Upper lobe of left lung (tissue), 4 donors: ENCODE results near the gene ZCWPW2.

ENCODE experiments used
- CTCF ChIP-seq, 6 experiments: fragments of 450-650 bp in 4 of 6; fragments of 200-600 bp in 2 of 6; sonication (generic) in 2 of 6; IDR thresholded peaks; one replicate each; pipeline ENCODE4 v1.5.1; 2016 to 2019; ENCODE audit warnings: antibody characterized with exemption in 6 of 6
- POLR2A ChIP-seq, 4 donors: fragments of 450-650 bp; IDR thresholded peaks; one replicate each; pipeline ENCODE4 v1.5.1; 2016 to 2017; ENCODE audit warnings: antibody characterized with exemption in 4 of 4, mild to moderate bottlenecking in 2 of 4
- POLR2AphosphoS5 ChIP-seq, 2 donors: sonication (generic); formaldehyde crosslinking; IDR thresholded peaks; one replicate each; pipeline ENCODE4 v1.5.1; 2017; ENCODE audit warnings: antibody characterized with exemption in 2 of 2

GRCh38 chr3:28388978-28389377 lies 40.5 kb downstream of the ZCWPW2 start:
- TF ChIP-seq POLR2A (IDR thresholded peaks at IDR 0.05) (no peak), CTCF (IDR thresholded peaks at IDR 0.05) (no peak), POLR2AphosphoS5 (IDR thresholded peaks at IDR 0.05) (no peak)
